ENCODE measurements around the gene LARGE2. TPM values are rescaled to one million over a fixed set of nuclear protein-coding genes. Genes with fewer than 3 reads are reported as not detected.

The LARGE2 gene
- total RNA-seq, 1 experiment from 2014 or later = 124 TPM

GRCh38 chr11:45941285-45941684 is 18.8 kb downstream of the LARGE2 start:
- no peak overlapping the region for H3K4me3 Mint-ChIP-seq
- no peak for DNase-seq (ENCODE audit: low spot score)
- ChIA-PET CTCF (interaction anchor here (2.8 kb wide), 1 partner anchor 24 kb away, joined by 11 read pairs; no protein-coding TSS in a partner anchor), POLR2A (no interaction called here)
- no peak for ATAC-seq
- peaks cover 22% of the 10 kb centered on the region for H3K36me3 Mint-ChIP-seq
- no peaks in the 10 kb centered on the region for H3K9me3 Mint-ChIP-seq
- TF ChIP-seq NFE2L1 (CRISPR knock-in tag; IDR thresholded peaks at IDR 0.05) (no peak), CBFB (CRISPR knock-in tag; IDR thresholded peaks at IDR 0.05; ENCODE audit: low read depth) (no peak), GABPB1 (CRISPR knock-in tag; IDR thresholded peaks at IDR 0.05) (no peak), HMGA2 (CRISPR knock-in tag; IDR thresholded peaks at IDR 0.05) (no peak), MXD4 (CRISPR knock-in tag; IDR thresholded peaks at IDR 0.05; ENCODE audit: borderline replicate concordance) (no peak), ELF4 (CRISPR knock-in tag; IDR thresholded peaks at IDR 0.05; ENCODE audit: low read depth) (no peak), NR2C2 (CRISPR knock-in tag; IDR thresholded peaks at IDR 0.05) (no peak), SP1 (CRISPR knock-in tag; conservative IDR thresholded peaks at IDR 0.05) (no peak), ZNF138 (CRISPR knock-in tag; conservative IDR thresholded peaks at IDR 0.05) (no peak), ZNF263 (CRISPR knock-in tag; IDR thresholded peaks at IDR 0.05; ENCODE audit: low read depth) (no peak), OVOL2 (CRISPR knock-in tag; IDR thresholded peaks at IDR 0.05; ENCODE audit: borderline replicate concordance) (no peak)
- TF ChIP-seq, protein P1, sequence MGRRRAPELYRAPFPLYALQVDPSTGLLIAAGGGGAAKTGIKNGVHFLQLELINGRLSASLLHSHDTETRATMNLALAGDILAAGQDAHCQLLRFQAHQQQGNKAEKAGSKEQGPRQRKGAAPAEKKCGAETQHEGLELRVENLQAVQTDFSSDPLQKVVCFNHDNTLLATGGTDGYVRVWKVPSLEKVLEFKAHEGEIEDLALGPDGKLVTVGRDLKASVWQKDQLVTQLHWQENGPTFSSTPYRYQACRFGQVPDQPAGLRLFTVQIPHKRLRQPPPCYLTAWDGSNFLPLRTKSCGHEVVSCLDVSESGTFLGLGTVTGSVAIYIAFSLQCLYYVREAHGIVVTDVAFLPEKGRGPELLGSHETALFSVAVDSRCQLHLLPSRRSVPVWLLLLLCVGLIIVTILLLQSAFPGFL (CRISPR knock-in tag; IDR thresholded peaks at IDR 0.05; ENCODE audit: borderline replicate concordance) = no peak
- TF ChIP-seq, protein P2, sequence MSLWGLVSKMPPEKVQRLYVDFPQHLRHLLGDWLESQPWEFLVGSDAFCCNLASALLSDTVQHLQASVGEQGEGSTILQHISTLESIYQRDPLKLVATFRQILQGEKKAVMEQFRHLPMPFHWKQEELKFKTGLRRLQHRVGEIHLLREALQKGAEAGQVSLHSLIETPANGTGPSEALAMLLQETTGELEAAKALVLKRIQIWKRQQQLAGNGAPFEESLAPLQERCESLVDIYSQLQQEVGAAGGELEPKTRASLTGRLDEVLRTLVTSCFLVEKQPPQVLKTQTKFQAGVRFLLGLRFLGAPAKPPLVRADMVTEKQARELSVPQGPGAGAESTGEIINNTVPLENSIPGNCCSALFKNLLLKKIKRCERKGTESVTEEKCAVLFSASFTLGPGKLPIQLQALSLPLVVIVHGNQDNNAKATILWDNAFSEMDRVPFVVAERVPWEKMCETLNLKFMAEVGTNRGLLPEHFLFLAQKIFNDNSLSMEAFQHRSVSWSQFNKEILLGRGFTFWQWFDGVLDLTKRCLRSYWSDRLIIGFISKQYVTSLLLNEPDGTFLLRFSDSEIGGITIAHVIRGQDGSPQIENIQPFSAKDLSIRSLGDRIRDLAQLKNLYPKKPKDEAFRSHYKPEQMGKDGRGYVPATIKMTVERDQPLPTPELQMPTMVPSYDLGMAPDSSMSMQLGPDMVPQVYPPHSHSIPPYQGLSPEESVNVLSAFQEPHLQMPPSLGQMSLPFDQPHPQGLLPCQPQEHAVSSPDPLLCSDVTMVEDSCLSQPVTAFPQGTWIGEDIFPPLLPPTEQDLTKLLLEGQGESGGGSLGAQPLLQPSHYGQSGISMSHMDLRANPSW (CRISPR knock-in tag; conservative IDR thresholded peaks at IDR 0.05; ENCODE audit: low read depth) = no peak
- TF ChIP-seq, protein P3, sequence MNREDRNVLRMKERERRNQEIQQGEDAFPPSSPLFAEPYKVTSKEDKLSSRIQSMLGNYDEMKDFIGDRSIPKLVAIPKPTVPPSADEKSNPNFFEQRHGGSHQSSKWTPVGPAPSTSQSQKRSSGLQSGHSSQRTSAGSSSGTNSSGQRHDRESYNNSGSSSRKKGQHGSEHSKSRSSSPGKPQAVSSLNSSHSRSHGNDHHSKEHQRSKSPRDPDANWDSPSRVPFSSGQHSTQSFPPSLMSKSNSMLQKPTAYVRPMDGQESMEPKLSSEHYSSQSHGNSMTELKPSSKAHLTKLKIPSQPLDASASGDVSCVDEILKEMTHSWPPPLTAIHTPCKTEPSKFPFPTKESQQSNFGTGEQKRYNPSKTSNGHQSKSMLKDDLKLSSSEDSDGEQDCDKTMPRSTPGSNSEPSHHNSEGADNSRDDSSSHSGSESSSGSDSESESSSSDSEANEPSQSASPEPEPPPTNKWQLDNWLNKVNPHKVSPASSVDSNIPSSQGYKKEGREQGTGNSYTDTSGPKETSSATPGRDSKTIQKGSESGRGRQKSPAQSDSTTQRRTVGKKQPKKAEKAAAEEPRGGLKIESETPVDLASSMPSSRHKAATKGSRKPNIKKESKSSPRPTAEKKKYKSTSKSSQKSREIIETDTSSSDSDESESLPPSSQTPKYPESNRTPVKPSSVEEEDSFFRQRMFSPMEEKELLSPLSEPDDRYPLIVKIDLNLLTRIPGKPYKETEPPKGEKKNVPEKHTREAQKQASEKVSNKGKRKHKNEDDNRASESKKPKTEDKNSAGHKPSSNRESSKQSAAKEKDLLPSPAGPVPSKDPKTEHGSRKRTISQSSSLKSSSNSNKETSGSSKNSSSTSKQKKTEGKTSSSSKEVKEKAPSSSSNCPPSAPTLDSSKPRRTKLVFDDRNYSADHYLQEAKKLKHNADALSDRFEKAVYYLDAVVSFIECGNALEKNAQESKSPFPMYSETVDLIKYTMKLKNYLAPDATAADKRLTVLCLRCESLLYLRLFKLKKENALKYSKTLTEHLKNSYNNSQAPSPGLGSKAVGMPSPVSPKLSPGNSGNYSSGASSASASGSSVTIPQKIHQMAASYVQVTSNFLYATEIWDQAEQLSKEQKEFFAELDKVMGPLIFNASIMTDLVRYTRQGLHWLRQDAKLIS (CRISPR knock-in tag; IDR thresholded peaks at IDR 0.05; ENCODE audit: borderline replicate concordance) = no peak
- TF ChIP-seq, protein P4, sequence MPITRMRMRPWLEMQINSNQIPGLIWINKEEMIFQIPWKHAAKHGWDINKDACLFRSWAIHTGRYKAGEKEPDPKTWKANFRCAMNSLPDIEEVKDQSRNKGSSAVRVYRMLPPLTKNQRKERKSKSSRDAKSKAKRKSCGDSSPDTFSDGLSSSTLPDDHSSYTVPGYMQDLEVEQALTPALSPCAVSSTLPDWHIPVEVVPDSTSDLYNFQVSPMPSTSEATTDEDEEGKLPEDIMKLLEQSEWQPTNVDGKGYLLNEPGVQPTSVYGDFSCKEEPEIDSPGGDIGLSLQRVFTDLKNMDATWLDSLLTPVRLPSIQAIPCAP (CRISPR knock-in tag; IDR thresholded peaks at IDR 0.05) = no peak
- no peaks in the 10 kb centered on the region for H3K27me3 Mint-ChIP-seq (ENCODE audit: low read depth)
- H3K4me1 Mint-ChIP-seq = peaks cover 10% of the 10 kb centered on the region
- no peak overlapping the region for H3K27ac Mint-ChIP-seq

DNA sequence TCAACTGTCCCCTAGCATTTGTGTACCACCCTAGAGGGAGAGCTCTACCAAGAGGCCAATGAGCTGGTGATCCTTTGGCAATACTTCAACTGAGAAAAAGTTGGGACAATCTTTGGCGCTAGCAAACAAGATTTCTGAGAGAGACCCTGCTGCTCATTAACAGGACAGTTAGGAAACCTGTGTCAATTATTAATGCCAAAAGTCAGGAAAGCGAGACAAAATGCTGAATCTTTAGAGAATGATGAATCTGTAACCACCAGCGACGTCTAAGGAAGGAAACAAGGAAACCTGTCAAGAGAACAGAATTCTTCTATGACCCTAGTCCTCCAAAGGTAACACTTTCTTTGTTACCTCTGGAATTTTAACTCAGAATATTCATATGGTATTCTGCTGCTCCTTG is 19.9 kb downstream of the LARGE2 start:
- peaks cover 17% of the 10 kb centered on the region for H3K36me3 Mint-ChIP-seq
- ChIA-PET POLR2A (no interaction called here), CTCF (interaction anchor here (0.6 to 2.8 kb wide), 5 partner anchors 23 to 735 kb away, joined by 3 to 11 read pairs (median 4); no protein-coding TSS in a partner anchor)
- TF ChIP-seq GRHL2 (CRISPR knock-in tag; IDR thresholded peaks at IDR 0.05; ENCODE audit: insufficient replicate concordance, severe bottlenecking) = no peak
- no peak for TF ChIP-seq E2F1 (CRISPR knock-in tag; IDR thresholded peaks at IDR 0.05)
- TF ChIP-seq ZNF317 (CRISPR knock-in tag; IDR thresholded peaks at IDR 0.05; ENCODE audit: borderline replicate concordance, low read depth) = no peak
- no peak for TF ChIP-seq SMAD3 (CRISPR knock-in tag; IDR thresholded peaks at IDR 0.05; ENCODE audit: borderline replicate concordance)
- TF ChIP-seq MXD4 (CRISPR knock-in tag; IDR thresholded peaks at IDR 0.05; ENCODE audit: borderline replicate concordance) = no peak
- ATAC-seq (no peak), DNase-seq (ENCODE audit: low spot score) (no peak)
- H3K9me3 Mint-ChIP-seq = no peaks in the 10 kb centered on the region
- no peaks in the 10 kb centered on the region for H3K27me3 Mint-ChIP-seq (ENCODE audit: low read depth)
- H3K4me1 Mint-ChIP-seq = peaks cover 10% of the 10 kb centered on the region
- no peak overlapping the region for H3K4me3 Mint-ChIP-seq
- peak overlapping the region; percentile 19; the same call in 1 of the 2 replicates for H3K27ac Mint-ChIP-seq

All from WTC11 (cell line).